IPS-15b (cell line): ENCODE measurements around the gene NEU1.
"Not testable (repeated sequence)": the region's sequence is repeated elsewhere in the genome, so short reads cannot be mapped to it uniquely, and the experiment has no call there.

Experiments used
- H3K27me3 ChIP-seq: one replicate; pipeline ENCODE4 v1.6.1; 2013; ENCODE audit warnings: low read length; ENCODE audit not compliant: control insufficient read depth, insufficient read depth
- H3K36me3 ChIP-seq: one replicate; pipeline ENCODE4 v1.6.1; 2013; ENCODE audit warnings: low read length; ENCODE audit not compliant: control insufficient read depth, insufficient read depth
- H3K4me1 ChIP-seq: one replicate; pipeline ENCODE4 v1.6.1; 2013; ENCODE audit warnings: mild to moderate bottlenecking, low read length; ENCODE audit not compliant: control insufficient read depth, insufficient read depth
- H3K4me3 ChIP-seq: one replicate; pipeline ENCODE4 v1.5.1; 2013; ENCODE audit warnings: low read depth, low read length
- H3K9ac ChIP-seq: one replicate; pipeline ENCODE4 v1.6.1; 2013; ENCODE audit warnings: low read depth, mild to moderate bottlenecking, low read length
- H3K9me3 ChIP-seq: one replicate; pipeline ENCODE4 v1.6.1; 2013; ENCODE audit warnings: mild to moderate bottlenecking, low read length; ENCODE audit not compliant: control insufficient read depth, insufficient read depth

Gene NEU1

GRCh38 chr6:31834367-31835250, 28.0 kb downstream of the NEU1 start:
- Histone ChIP-seq H3K4me3 (peak overlapping the region; percentile 99), H3K27me3 (no peaks in the 10 kb centered on the region), H3K9me3 (no peaks in the 10 kb centered on the region), H3K4me1 (no peaks in the 10 kb centered on the region), H3K9ac (peak overlapping the region; percentile 99), H3K36me3 (peaks cover 39% of the 10 kb centered on the region)

- peak overlapping the region; percentile 53 for H3K4me3 ChIP-seq
- H3K4me1 ChIP-seq = no peaks in the 10 kb centered on the region
- H3K9ac ChIP-seq = no peak overlapping the region
- H3K27me3 ChIP-seq = no peaks in the 10 kb centered on the region
- peaks cover 10% of the 10 kb centered on the region for H3K36me3 ChIP-seq
- H3K9me3 ChIP-seq = no peaks in the 10 kb centered on the region
Measured at GRCh38 chr6:31831350-31832215, 31.0 kb downstream of the NEU1 start.

GRCh38 chr6:31830886-31831335, 31.7 kb downstream of the NEU1 start:
- no peak overlapping the region for H3K9ac ChIP-seq

GRCh38 chr6:31829633-31830283, 32.9 kb downstream of the NEU1 start:
- H3K36me3 ChIP-seq = no peaks in the 10 kb centered on the region
- H3K4me3 ChIP-seq = peak overlapping the region; percentile 53
- H3K9me3 ChIP-seq = no peaks in the 10 kb centered on the region
- H3K27me3 ChIP-seq = no peaks in the 10 kb centered on the region
- H3K4me1 ChIP-seq = no peaks in the 10 kb centered on the region
- no peak overlapping the region for H3K9ac ChIP-seq

More at GRCh38 chr6:31830886-31831335, 31.7 kb downstream of the NEU1 start:
- H3K27me3 ChIP-seq = no peaks in the 10 kb centered on the region
- no peaks in the 10 kb centered on the region for H3K9me3 ChIP-seq
- H3K4me1 ChIP-seq = no peaks in the 10 kb centered on the region
- peaks cover 5% of the 10 kb centered on the region for H3K36me3 ChIP-seq
- H3K4me3 ChIP-seq = peak overlapping the region; percentile 53

- Histone ChIP-seq H3K9me3 (no peaks in the 10 kb centered on the region), H3K4me3 (peak within 1 kb of the TSS; percentile 78), H3K4me1 (peaks cover 3% of the 10 kb centered on the region), H3K36me3 (no peaks in the 10 kb centered on the region), H3K27me3 (no peaks in the 10 kb centered on the region), H3K9ac (peak within 1 kb of the TSS; percentile 49)
Measured at GRCh38 chr6:31827286-31828079, 35.1 kb downstream of the NEU1 start, which contains the start of gene HSPA1B. TSS of gene HSPA1B (plus strand) at chr6:31827738. CDS start at chr6:31827951, 213 bp downstream.

GRCh38 chr6:31826793-31827285, 35.8 kb downstream of the NEU1 start:
- no peaks in the 10 kb centered on the region for H3K27me3 ChIP-seq
- H3K4me3 ChIP-seq = peak overlapping the region; percentile 68
- H3K9ac ChIP-seq = peak overlapping the region; percentile 38
- H3K4me1 ChIP-seq = peaks cover 4% of the 10 kb centered on the region
- H3K9me3 ChIP-seq = no peaks in the 10 kb centered on the region
- H3K36me3 ChIP-seq = no peaks in the 10 kb centered on the region

GRCh38 chr6:31825553-31825952, 37.1 kb downstream of the NEU1 start:
- Histone ChIP-seq H3K4me3 (no peak overlapping the region), H3K27me3 (no peaks in the 10 kb centered on the region), H3K9ac (no peak overlapping the region), H3K9me3 (no peaks in the 10 kb centered on the region), H3K36me3 (no peaks in the 10 kb centered on the region), H3K4me1 (peaks cover 4% of the 10 kb centered on the region)

- not testable (repeated sequence) for H3K27me3 ChIP-seq, H3K9me3 ChIP-seq, H3K4me1 ChIP-seq, H3K4me3 ChIP-seq, H3K9ac ChIP-seq, H3K36me3 ChIP-seq
Measured at GRCh38 chr6:31823592-31824196, 38.9 kb downstream of the NEU1 start.

GRCh38 chr6:31822036-31822821, 40.4 kb downstream of the NEU1 start:
- Histone ChIP-seq H3K4me1 (peaks cover 4% of the 10 kb centered on the region), H3K36me3 (no peaks in the 10 kb centered on the region), H3K9ac (peak overlapping the region; percentile 79), H3K9me3 (no peaks in the 10 kb centered on the region), H3K27me3 (no peaks in the 10 kb centered on the region), H3K4me3 (peak overlapping the region; percentile 77)
